ENCODE data around the gene TSHR.
"Not testable (repeated sequence)": the region's sequence is repeated elsewhere in the genome, so short reads cannot be mapped to it uniquely, and the experiment has no call there.

Gene TSHR

GRCh38 chr14:81093651-81094050 lies 138.2 kb downstream of the TSHR start:
- H3K9me3 ChIP-seq (replicated peaks in 1 of 11) = peaks cover 0 to 11% (median 4%) of the 10 kb centered on the region in 11 experiments; a peak in 5 of 22 replicates
- H3K27ac ChIP-seq = no peak overlapping the region
- no peaks in the 10 kb centered on the region for H3K27me3 ChIP-seq
- H3K4me2 ChIP-seq = no peak overlapping the region
- H4K20me1 ChIP-seq = no peaks in the 10 kb centered on the region
- no peak for TF ChIP-seq Cebpa-rat (IDR thresholded peaks at IDR 0.05)
- H3K4me3 ChIP-seq = no peak overlapping the region
- no peak overlapping the region for H3K9ac ChIP-seq
- H3K36me3 ChIP-seq = no peaks in the 10 kb centered on the region
- no peaks in the 10 kb centered on the region for H3K4me1 ChIP-seq

GRCh38 chr14:81095539-81095938 lies 140.1 kb downstream of the TSHR start:
- no peak overlapping the region for H3K27ac ChIP-seq
- H3K9ac ChIP-seq = no peak overlapping the region
- H4K20me1 ChIP-seq = no peaks in the 10 kb centered on the region
- peaks cover 0 to 11% (median 3%) of the 10 kb centered on the region in 11 experiments; a peak in 5 of 22 replicates for H3K9me3 ChIP-seq (replicated peaks in 1 of 11)
- no peaks in the 10 kb centered on the region for H3K4me1 ChIP-seq
- no peaks in the 10 kb centered on the region for H3K36me3 ChIP-seq
- H3K4me3 ChIP-seq = no peak overlapping the region
- no peaks in the 10 kb centered on the region for H3K27me3 ChIP-seq
- no peak overlapping the region for H3K4me2 ChIP-seq
- TF ChIP-seq Cebpa-rat (IDR thresholded peaks at IDR 0.05) = no peak

GRCh38 chr14:81096656-81097055 lies 141.2 kb downstream of the TSHR start:
- Histone ChIP-seq H3K4me1 (no peaks in the 10 kb centered on the region), H3K27ac (no peak overlapping the region), H4K20me1 (no peaks in the 10 kb centered on the region), H3K27me3 (no peaks in the 10 kb centered on the region), H3K4me3 (no peak overlapping the region), H3K9ac (no peak overlapping the region), H3K9me3 (replicated peaks in 1 of 11) (peaks cover 0 to 11% (median 3%) of the 10 kb centered on the region in 11 experiments; a peak in 5 of 22 replicates), H3K4me2 (no peak overlapping the region), H3K36me3 (no peaks in the 10 kb centered on the region)
- TF ChIP-seq Cebpa-rat (IDR thresholded peaks at IDR 0.05) = no peak

GRCh38 chr14:81102217-81102616 lies 146.8 kb downstream of the TSHR start:
- Histone ChIP-seq H3K4me2 (no peak overlapping the region), H3K27me3 (no peaks in the 10 kb centered on the region), H3K4me3 (no peak overlapping the region), H4K20me1 (no peaks in the 10 kb centered on the region), H3K9ac (no peak overlapping the region), H3K27ac (no peak overlapping the region), H3K4me1 (no peaks in the 10 kb centered on the region), H3K36me3 (no peaks in the 10 kb centered on the region), H3K9me3 (replicated peaks in 1 of 11) (no peaks in the 10 kb centered on the region)
- TF ChIP-seq Cebpa-rat (IDR thresholded peaks at IDR 0.05) = no peak; a peak in 1 of 22 replicates

- no peaks in the 10 kb centered on the region for H4K20me1 ChIP-seq
- H3K36me3 ChIP-seq = no peaks in the 10 kb centered on the region
- H3K27me3 ChIP-seq = no peaks in the 10 kb centered on the region
- no peak overlapping the region for H3K4me2 ChIP-seq
- H3K4me3 ChIP-seq = no peak overlapping the region
- H3K4me1 ChIP-seq = no peaks in the 10 kb centered on the region
- no peak overlapping the region for H3K9ac ChIP-seq
- H3K27ac ChIP-seq = no peak overlapping the region
- no peak for TF ChIP-seq Cebpa-rat (IDR thresholded peaks at IDR 0.05)
- H3K9me3 ChIP-seq (replicated peaks in 1 of 11) = no peaks in the 10 kb centered on the region
These were observed 148.0 kb downstream of the TSHR start for GRCh38 chr14:81103443-81103842.

GRCh38 chr14:81105378-81105777 lies 150.0 kb downstream of the TSHR start:
- H3K9ac ChIP-seq = no peak overlapping the region
- H3K9me3 ChIP-seq (replicated peaks in 1 of 11) = no peaks in the 10 kb centered on the region
- no peak overlapping the region for H3K4me3 ChIP-seq
- no peak overlapping the region for H3K4me2 ChIP-seq
- H3K27ac ChIP-seq = no peak overlapping the region
- TF ChIP-seq Cebpa-rat (IDR thresholded peaks at IDR 0.05) = no peak
- H3K4me1 ChIP-seq = no peaks in the 10 kb centered on the region
- H3K36me3 ChIP-seq = no peaks in the 10 kb centered on the region
- no peaks in the 10 kb centered on the region for H3K27me3 ChIP-seq
- H4K20me1 ChIP-seq = no peaks in the 10 kb centered on the region

- Histone ChIP-seq H3K27me3 (no peaks in the 10 kb centered on the region), H3K4me2 (no peak overlapping the region), H3K4me1 (no peaks in the 10 kb centered on the region), H3K4me3 (no peak overlapping the region), H4K20me1 (no peaks in the 10 kb centered on the region), H3K9ac (no peak overlapping the region), H3K36me3 (no peaks in the 10 kb centered on the region), H3K9me3 (replicated peaks in 1 of 11) (no peaks in the 10 kb centered on the region), H3K27ac (no peak overlapping the region)
- TF ChIP-seq Cebpa-rat (IDR thresholded peaks at IDR 0.05) = no peak
These were observed 150.5 kb downstream of the TSHR start for GRCh38 chr14:81105961-81106360.

- TF ChIP-seq Cebpa-rat (IDR thresholded peaks at IDR 0.05) = no peak
- H3K4me2 ChIP-seq = no peak overlapping the region
- no peaks in the 10 kb centered on the region for H3K36me3 ChIP-seq
- H4K20me1 ChIP-seq = no peaks in the 10 kb centered on the region
- no peak overlapping the region for H3K4me3 ChIP-seq
- H3K27ac ChIP-seq = no peak overlapping the region
- no peaks in the 10 kb centered on the region for H3K27me3 ChIP-seq
- H3K4me1 ChIP-seq = peaks cover 0 to 18% (median 2%) of the 10 kb centered on the region in 10 experiments; a peak in 9 of 20 replicates
- H3K9ac ChIP-seq = no peak overlapping the region
- no peaks in the 10 kb centered on the region for H3K9me3 ChIP-seq (replicated peaks in 1 of 11)
These were observed 154.8 kb downstream of the TSHR start for GRCh38 chr14:81110186-81110585.

GRCh38 chr14:81113176-81113575 lies 157.8 kb downstream of the TSHR start:
- no peaks in the 10 kb centered on the region for H4K20me1 ChIP-seq
- H3K9me3 ChIP-seq (replicated peaks in 1 of 11) = no peaks in the 10 kb centered on the region
- no peak for TF ChIP-seq Cebpa-rat (IDR thresholded peaks at IDR 0.05)

GRCh38 chr14:81113945-81114820 lies 158.8 kb downstream of the TSHR start:
- not testable (repeated sequence) for H3K9me3 ChIP-seq (replicated peaks in 1 of 11); H3K4me3 ChIP-seq; H3K4me2 ChIP-seq

More at GRCh38 chr14:81113176-81113575, 157.8 kb downstream of the TSHR start:
- Histone ChIP-seq H3K27ac (no peak overlapping the region), H3K4me1 (peaks cover 0 to 18% (median 2%) of the 10 kb centered on the region in 10 experiments; a peak in 9 of 20 replicates), H3K4me2 (peak overlapping the region in 5 of 11 experiments; percentile 11 to 48 (median 20); a peak in 7 of 22 replicates), H3K27me3 (no peaks in the 10 kb centered on the region), H3K9ac (no peak overlapping the region), H3K36me3 (no peaks in the 10 kb centered on the region), H3K4me3 (no peak overlapping the region)

More at GRCh38 chr14:81113945-81114820, 158.8 kb downstream of the TSHR start:
- not testable (repeated sequence) for H3K27ac ChIP-seq, H4K20me1 ChIP-seq, H3K9ac ChIP-seq, H3K36me3 ChIP-seq, H3K27me3 ChIP-seq
- H3K4me1 ChIP-seq = peaks cover 0 to 18% (median 2%) of the 10 kb centered on the region in 10 experiments; a peak in 9 of 20 replicates
